ENCODE results near the gene ENPP3. TPM values are rescaled to one million over a fixed set of nuclear protein-coding genes. Genes with fewer than 3 reads are reported as not detected.

Gene ENPP3
- total and polyA plus RNA-seq, 2 experiments from 2014 or later = not detected

GRCh38 chr6:131681585-131681984 is 44.5 kb downstream of the ENPP3 start (continued):
- TF ChIP-seq CTCF (conservative IDR thresholded peaks at IDR 0.05; ENCODE audit: low read depth in 2 of 2) = no peak

- Histone ChIP-seq H3K9me2 (ENCODE audit: insufficient read depth) (no peaks in the 10 kb centered on the region; the same call in 1 of the 2 replicates), H3K4me1 (ENCODE audit: insufficient read depth) (no peaks in the 10 kb centered on the region), H2AFZ (no peak overlapping the region), H3K36me3 (ENCODE audit: insufficient read depth) (no peaks in the 10 kb centered on the region), H3K27ac (ENCODE audit: low read depth) (no peak overlapping the region), H3F3A (replicated peaks; ENCODE audit: low read depth) (no peaks in the 10 kb centered on the region), H4K20me1 (replicated peaks; ENCODE audit: insufficient read depth) (no peaks in the 10 kb centered on the region), H3K4me3 (no peak overlapping the region), H3K79me2 (replicated peaks; ENCODE audit: insufficient read depth) (no peaks in the 10 kb centered on the region), H3K4me2 (no peak overlapping the region), H3K27me3 (ENCODE audit: insufficient read depth) (no peaks in the 10 kb centered on the region)
- peaks cover 20% of the 10 kb centered on the region for H3K4me1 Mint-ChIP-seq
- TF ChIP-seq EZH2phosphoT487 (IDR thresholded peaks at IDR 0.05; ENCODE audit: unreplicated experiment) (no peak), ZNF331 (CRISPR knock-in tag; IDR thresholded peaks at IDR 0.05; ENCODE audit: low read depth) (no peak), ZNF462 (CRISPR knock-in tag; IDR thresholded peaks at IDR 0.05) (no peak)
- ATAC-seq (no peak), DNase-seq (ENCODE audit: low spot score) (no peak)
- H3K9me3 Mint-ChIP-seq = no peaks in the 10 kb centered on the region; the same call in 2 of the 3 replicates
- peaks cover 3% of the 10 kb centered on the region for H3K27me3 Mint-ChIP-seq (ENCODE audit: insufficient read depth, low read depth, poor library complexity)
- H3K36me3 Mint-ChIP-seq (ENCODE audit: low read depth) = no peaks in the 10 kb centered on the region
- no peak overlapping the region for H3K4me3 Mint-ChIP-seq
- H3K27ac Mint-ChIP-seq = no peak overlapping the region
These were observed 45.3 kb downstream of the ENPP3 start for GRCh38 chr6:131682442-131682841.
